OCI-M2 (cell line): ENCODE results near the gene PTPRN2.

Source experiments
- DNase-seq: peaks from one replicate; lab custom pipeline; 2025; ENCODE audit not compliant: unreplicated experiment; lab: John Stamatoyannopoulos, UW

PTPRN2 gene

DNA sequence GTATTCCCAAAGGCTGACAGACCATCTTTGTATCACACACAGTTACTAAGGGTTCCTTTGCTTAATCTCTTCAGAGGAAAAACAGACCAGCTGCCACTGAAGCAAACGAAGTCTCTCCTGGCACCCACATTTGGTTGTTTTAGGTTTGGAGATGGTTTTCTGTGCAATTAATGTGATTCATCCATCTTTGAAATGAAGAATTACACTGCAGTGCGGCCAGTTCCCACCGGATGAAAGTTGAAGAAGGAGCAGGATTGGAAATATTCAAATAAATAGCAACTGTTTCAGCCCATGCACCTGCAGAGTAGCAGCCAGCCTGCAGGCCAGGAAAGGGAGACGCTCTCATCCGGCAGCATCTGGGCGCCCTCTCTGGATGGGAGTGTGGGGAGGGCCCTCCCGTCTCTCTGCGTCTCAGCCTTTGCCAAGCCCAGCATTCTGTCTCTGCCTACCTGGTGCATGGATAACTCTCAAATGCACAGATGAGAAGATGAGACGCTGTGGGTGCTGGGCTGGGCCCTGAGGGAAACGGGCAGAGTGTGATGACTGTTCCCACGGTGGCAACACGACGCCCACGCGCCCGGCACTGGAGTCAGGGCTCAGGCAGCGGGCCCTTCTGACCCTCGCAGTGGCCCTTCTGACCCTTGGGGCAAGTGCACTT lies 214.0 kb downstream of the PTPRN2 start:
- DNase-seq = no peak

DNA sequence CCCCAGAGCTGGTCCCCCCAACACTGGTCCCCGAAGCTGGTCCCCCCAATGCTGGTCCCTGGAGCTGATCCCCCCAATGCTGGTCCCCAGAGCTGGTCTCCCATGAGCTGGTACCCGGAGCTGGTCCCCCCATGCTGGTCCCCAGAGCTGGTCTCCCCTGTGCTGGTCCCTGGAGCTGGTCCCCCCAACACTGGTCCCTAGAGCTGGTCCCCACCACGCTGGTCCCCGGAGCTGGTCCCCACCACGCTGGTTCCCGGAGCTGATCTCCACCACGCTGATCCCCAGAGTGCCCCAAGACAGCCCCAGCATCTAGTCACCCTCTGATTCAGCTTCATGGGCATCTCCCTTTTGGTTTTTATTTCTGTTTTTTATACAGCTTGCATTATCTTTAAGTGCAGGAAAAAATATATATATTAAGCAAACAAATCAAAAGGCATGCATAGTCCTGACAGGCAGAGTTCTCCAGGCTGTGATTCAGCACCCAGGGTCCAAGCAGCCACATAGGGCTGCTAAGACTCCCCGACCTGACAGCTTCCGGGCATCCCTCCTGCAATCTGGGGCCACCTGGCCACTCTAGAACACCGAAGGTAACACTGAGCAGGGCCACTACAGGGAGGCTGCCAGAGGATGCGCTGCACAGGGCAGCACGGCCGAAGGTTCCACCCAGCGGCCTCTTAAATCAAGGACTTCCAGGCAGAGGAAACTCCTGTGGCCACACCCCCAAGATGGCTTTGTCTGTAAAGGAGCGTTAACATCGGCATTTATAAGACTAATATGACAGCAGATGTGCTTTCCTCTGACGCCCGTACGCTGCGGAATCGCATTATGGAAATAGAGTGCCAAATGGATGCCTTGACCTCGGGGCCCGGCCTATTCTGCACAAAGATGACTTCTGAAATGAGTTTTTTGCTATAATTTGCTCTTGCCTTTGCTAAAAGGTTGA lies 215.0 kb downstream of the PTPRN2 start:
- DNase-seq = no peak

DNA sequence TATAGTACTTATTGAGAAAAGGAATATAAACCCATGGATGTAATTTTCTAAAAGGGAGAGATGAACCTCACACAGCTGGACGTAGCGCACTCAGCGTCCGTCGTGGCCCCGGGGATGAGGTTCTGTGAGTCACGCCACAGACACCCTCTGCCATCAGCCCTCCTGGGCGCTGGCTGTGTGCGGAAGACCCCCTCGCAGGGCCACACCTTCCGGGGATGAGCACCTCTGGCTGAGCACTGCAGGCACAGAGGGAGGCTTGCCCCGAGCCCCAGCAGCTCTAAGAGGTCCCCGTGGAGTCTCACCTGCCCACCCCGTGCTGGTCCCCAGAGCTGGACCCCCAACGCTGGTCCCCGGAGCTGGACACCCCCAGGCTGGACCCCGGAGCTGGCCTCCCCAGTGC lies 215.8 kb downstream of the PTPRN2 start:
- no peak for DNase-seq

GRCh38 chr7:158369866-158370265 lies 217.8 kb downstream of the PTPRN2 start:
- DNase-seq = no peak

DNA sequence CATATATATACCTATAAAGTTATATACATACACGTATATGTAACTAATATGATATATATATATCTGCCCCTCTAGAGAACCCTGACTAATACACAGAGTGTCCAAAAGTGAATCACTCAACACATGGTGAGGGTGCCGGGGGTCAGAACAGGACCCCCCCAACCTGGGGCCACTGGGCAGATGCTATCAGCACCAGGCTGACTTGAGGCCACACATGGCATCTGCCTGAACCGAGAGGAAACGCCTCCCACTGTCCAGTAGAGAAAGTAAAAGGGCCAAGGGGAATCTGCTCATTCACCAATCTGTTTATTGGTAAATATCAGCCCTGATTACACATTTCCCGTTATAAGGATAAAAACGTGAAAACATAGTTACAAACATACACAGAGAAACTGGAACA lies 218.3 kb downstream of the PTPRN2 start:
- no peak for DNase-seq

DNA sequence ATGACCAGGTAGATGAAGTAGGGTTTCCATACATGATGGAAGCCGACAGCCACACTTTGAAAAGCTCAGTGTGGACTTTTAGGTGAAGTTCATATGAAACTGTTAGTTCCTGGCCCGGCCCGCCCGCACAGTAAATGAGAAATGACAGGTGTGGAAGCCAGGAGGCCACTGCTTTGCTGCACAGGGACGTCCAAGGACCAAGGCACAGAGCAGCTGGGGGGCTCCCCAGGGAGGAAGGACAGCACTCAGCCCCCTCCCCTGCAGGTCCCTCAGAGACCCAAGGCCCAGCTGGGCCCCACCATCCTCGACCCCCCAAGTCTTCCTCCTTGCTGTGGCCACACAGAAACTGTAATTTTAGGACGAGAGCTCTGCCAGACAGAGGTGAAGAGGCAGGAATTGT lies 219.2 kb downstream of the PTPRN2 start:
- DNase-seq = no peak

DNA sequence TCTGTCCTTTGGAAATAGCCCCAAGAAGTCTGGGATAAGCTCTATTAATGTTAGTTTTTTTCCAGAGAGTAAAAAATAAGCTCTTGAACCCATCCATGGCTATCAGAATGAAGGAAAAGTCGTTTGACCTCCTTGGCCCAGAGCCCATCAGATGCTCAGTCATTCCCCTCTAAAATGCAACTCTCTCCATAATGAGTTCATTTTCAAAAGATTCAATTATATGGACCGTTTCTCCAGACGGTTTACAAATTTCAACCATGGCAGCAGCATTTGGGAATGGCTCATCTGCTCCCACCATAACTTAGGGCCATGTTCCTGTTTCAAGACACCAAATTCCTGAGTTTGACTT lies 220.0 kb downstream of the PTPRN2 start:
- no peak for DNase-seq

- DNase-seq = no peak
These were observed 220.5 kb downstream of the PTPRN2 start for GRCh38 chr7:158366916-158367633.

DNA sequence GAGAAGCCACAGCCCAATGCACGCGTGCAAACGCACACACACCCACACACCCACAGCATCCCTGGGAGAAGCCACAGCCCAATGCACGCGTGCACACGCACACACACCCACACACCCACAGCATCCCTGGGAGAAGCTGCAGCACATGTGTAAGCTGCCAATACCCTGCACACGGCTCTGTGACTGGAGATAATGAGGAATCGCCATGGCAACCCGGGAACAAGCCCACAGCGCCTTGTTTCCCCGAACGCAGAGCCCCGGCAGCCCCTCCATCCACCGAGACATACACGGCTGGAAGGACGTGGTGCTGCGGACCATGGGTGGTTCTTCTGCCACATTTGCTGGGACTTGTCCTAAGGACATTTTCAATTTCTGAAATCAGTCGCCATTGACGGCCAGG lies 221.3 kb downstream of the PTPRN2 start:
- no peak for DNase-seq

- DNase-seq = no peak
These were observed 222.4 kb downstream of the PTPRN2 start for GRCh38 chr7:158365267-158365666.

DNA sequence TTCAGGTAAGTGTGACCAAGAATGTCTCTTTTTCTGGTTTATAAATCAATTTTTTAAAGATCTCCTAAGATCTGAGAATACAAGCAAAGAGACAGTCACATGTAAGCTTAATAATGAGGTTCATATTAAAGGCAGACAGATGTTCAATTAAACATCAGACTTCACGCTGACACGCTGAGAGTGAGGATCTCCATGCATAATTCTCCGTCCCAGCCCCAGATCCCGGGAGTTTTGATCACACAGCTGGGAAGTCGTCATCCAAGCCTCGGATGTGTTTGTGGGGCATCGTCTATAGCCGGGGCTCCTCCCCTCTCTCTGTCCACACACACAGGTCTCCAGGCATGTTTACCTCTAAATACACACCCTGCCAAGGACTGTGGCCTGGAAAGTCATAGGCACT lies 223.2 kb downstream of the PTPRN2 start:
- no peak for DNase-seq

DNA sequence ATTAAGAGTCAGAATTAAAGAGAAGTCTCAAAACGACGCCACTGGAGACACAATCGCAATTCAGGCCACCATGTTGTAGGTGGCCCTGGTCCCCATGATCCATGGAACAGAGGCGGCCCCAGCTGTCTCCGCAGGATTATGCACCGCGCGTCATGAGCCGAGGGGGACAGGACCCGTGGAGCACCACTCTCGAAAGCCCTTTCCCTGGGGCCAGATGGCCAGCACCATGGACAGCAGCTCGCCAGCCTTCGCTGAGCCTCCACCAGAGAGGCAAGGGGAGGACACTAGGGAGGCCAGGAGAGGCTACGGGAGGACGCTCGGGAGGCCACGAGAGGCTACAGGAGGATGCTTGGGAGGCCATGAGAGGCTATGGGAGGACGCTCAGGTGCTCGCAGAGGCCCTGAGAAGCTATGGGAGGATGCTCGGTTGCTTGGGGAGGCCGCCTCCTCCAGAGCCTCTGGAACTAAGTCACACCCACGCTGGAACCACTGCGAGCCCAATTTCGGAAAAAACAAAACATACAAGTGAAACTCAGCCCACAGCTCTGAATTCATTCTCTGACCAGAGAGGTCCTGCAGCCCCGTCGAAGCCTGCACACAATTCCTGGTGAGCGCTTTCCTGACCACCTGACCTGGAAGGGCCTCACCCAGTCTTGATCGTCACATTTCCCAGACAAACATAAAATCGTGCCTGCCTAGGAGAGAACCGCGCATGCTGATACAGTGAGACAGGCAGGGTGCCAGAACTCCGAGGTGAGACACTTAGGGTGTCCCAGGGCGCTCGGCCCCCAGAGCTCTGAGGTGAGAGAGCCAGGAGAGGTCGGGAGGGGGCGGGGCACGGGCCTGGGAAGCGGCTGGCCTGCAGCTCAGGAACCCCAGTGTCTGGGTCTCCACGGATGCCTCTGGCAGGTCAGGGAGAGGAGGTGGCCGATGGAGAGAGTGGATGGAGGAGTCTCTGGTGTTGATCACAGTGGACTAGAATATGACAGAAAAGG lies 224.4 kb downstream of the PTPRN2 start:
- no peak for DNase-seq

GRCh38 chr7:158362001-158362400 lies 225.6 kb downstream of the PTPRN2 start:
- no peak for DNase-seq

DNA sequence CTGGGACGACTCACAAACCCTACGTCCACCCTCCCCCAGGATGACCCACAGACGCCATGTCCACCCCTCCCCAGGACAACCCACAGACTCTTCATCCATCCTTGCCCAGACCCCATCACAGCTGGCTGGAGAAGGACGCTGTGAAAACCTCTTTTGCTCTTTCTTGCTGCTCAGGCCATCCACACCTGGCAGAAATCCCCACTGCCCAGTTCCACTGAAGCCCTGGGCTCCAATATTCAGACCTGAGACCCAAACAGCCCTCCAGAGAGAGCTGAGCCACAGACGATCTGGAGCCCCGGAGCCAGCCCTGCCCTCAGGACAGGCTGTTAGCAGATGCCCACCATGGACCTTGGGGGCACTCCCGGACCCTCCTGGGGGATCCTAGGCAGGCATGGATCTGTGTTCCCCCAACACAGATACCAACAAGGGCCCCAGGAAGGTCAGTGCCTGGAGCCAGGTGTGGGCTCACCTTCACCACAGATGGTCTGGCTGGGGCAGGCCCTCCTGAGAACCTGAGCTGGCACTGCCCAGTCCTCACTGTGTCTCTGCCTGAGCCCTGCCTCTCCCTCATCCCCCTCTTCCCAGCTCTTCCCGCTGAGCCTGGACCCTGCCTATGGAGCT lies 226.2 kb downstream of the PTPRN2 start:
- DNase-seq = no peak

DNA sequence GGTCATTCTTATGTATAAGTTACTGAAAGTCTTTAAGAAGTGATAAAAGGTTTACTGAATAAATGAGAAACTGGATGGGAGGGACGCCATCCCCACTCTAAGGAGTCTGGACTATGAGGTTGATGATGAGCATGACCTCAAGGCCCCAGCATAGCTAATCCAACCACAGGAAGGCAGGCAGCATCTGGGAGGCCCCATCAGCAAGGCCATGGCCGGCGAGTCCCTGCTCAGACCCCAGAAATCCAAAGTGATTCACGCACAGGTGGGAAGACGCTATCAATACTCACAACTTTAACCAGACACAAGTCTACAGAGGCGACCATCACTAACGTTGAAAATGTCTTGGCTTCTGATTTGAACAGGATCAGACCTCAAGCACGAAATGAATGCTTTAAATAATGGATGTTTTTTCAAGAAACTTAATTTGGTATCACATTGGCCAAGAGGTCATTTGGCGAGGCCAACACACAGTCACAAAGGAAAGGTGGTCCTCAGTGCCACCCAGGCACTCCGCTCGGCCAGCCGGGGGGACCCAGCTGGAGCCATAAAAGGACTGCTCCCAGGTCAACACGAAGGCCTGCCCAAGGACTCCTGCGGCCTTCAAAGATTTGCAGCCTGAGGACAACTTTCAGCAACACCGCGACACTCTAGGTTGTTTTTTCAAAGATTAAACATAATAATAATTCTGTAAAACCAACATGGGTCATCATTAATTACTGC lies 228.5 kb downstream of the PTPRN2 start:
- DNase-seq = no peak

DNA sequence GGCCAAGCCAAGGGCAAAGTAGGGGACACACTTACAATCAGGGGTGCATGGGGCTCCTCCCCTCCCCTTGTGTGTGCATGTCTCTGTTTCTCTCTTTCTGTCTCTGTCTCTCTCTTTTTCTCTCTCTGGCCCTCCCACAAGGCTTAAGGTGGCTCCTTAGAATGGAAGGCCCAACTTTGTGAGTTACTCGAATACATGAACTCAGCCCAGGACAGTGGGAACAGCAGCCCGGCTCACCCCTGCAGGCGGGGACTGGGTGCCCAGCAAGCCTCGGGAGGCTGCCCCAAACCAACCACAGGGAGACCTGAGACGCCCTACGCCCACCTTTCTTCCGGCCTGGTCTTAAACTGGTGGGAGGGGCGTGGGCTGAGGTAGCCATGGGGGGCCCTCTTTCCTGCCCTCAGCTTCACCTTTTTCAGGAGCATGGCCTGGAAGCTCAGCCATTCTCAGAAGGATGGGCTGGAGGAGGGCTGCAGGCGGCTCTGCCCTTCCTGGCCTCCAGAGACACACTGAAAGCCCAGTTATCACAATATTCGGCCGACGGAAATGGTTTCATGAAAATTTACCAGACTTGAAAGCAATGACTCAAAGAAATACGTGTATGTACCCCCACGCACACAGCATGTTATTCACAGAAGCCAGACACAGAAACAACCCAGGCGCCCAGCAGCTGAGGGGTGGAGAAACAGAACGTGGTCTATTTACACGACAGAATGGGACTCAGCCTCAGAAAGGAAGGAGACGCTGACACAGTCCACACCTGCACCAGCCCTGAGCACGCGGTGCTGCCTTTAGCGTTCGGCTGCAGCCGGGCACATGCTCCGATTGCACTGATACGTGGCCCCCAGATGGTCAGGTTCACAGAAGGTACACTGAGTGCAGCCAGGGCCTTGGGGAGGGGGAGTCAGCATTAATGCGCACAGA lies 229.5 kb downstream of the PTPRN2 start:
- no peak for DNase-seq

DNA sequence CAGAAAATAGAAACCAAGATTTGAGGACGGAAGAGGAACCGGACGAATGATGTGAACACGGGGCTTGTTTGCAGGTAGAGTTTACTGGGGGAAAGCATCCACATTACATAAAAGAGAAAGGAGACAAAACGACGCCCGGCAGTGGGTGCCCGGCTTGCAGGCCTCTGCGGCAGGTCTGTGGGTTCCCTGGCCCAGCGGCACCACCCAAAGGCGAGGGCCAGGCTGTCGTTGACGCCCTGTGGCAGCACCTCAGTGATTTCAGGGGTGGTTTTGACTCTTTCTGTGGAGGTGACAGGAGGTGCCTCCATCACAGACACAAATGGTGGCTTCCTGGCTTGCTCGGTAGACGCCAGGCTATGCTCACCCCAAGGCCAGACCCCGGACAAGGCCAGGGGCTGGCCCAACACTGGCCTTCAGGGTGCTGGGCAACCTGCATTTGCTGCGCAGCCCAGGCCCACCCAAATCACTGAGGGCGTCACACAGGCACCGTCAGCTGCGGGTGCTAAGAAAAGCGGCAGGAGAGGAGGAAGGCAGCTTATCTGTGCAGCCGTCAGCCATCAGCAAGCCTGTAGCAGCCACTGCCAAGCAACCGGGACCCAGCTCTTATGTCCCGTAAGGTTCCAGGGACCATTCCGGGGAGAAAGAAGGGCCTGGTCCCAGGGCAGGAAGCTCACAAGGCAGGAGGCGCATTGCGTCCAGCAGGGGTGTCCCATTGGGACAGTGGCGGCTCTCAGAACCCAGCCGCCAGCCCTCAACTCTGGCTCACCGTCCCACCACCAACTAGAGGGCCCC lies 230.3 kb downstream of the PTPRN2 start:
- DNase-seq = no peak

DNA sequence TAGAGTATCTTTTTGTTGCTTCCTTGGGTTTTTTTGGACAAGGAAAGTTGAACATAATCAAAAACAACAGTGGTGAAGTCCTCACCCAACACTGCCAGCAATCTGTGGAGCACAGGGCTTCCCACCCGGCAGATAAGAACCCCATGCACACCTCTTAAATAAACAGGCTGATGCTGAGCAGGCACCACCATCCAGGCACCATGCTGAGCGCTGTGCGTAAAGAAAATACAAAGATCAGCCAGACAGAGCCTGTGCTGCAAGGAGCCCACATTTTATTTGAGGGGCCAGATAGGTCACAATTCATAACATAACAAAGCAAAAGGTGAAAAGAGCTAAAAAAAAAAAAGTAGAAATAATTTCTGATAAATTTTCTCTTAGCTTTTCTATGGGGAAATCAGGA lies 231.2 kb downstream of the PTPRN2 start:
- no peak for DNase-seq
